Endothelial cell of umbilical vein (primary cell): ENCODE results near the gene NES. TPM values are rescaled to one million over a fixed set of nuclear protein-coding genes. Genes with fewer than 3 reads are reported as not detected.
A peak's percentile ranks its signal among the peaks of the same experiment; 100 is the strongest.

Experiments
- BruUV-seq: library from RNA; stranded (reverse); fragments of 400-500 nt; replicated peaks from 2 replicates; lab custom pipeline; 2021; lab: Mats Ljungman, UMichigan
- CTCF ChIA-PET: fragments of 300-600, 350-600 bp; sonication (Branson Sonifier 250); formaldehyde crosslinking; loops from one replicate; lab custom pipeline; 2021; ENCODE audit warnings: antibody characterized with exemption, inconsistent platforms; lab: Charles Lee
- POLR2A ChIA-PET: fragments of 300-600, 350-600 bp; sonication (Branson Sonifier 250); formaldehyde crosslinking; loops from one replicate; lab custom pipeline; 2021; ENCODE audit warnings: antibody characterized with exemption, inconsistent platforms; lab: Charles Lee
- DNase-seq: peaks from one replicate; pipeline ENCODE4 v3.0.0-alpha.2; 2011; ENCODE audit warnings: low read depth, low spot score
- FAIRE-seq: peaks from 2 replicates; lab custom pipeline; 2011; peaks lifted over from hg19 to GRCh38; lab: Jason Lieb, UNC
- H2AFZ ChIP-seq: 2 replicates; pipeline ENCODE4 v1.6.0; 2012; ENCODE audit warnings: low read depth, low read length, control low read depth, inconsistent platforms
- H3K27ac ChIP-seq: 2 replicates; pipeline ENCODE4 v1.5.1; 2011; ENCODE audit warnings: low read depth, mild to moderate bottlenecking, control low read depth, low read length, moderate library complexity; ENCODE audit not compliant: insufficient read depth
- H3K27me3 ChIP-seq, 2 experiments: 2 replicates each; pipeline versions ENCODE4 v1.6.0 to v1.6.1; 2011; ENCODE audit warnings: low read length in 2 of 2, mixed read lengths in 1 of 2; ENCODE audit not compliant: control insufficient read depth in 2 of 2, insufficient read depth in 2 of 2
- H3K36me3 ChIP-seq, 2 experiments: 2 replicates in 1 of 2; 3 replicates in 1 of 2; pipeline ENCODE4 v1.5.1; 2011; ENCODE audit warnings: low read length in 2 of 2, mild to moderate bottlenecking in 1 of 2, moderate library complexity in 1 of 2; ENCODE audit not compliant: control insufficient read depth in 2 of 2, insufficient read depth in 2 of 2; ENCODE audit errors: extremely low read depth in 1 of 2
- H3K4me1 ChIP-seq: 3 replicates; pipeline ENCODE4 v1.5.1; 2011; ENCODE audit warnings: mild to moderate bottlenecking, low read length; ENCODE audit not compliant: control insufficient read depth, insufficient read depth; ENCODE audit errors: extremely low read depth
- H3K4me2 ChIP-seq: 2 replicates; pipeline ENCODE4 v1.6.1; 2011; ENCODE audit warnings: low read length, control low read depth, mixed read lengths; ENCODE audit not compliant: insufficient read depth
- H3K4me3 ChIP-seq, 3 experiments: fragments of 200-600 bp in 1 of 3; sonication (generic), shearing (Covaris generic) in 1 of 3; replicated peaks in 1 of 3; 2 replicates each; pipeline ENCODE4 v1.5.1; 2011 to 2016; ENCODE audit warnings: control low read depth in 3 of 3, low read length in 3 of 3, mild to moderate bottlenecking in 2 of 3, inconsistent platforms in 1 of 3, low read depth in 1 of 3, moderate library complexity in 1 of 3; ENCODE audit not compliant: insufficient read depth in 1 of 3
- H3K79me2 ChIP-seq: 2 replicates; pipeline ENCODE4 v1.6.0; 2012; ENCODE audit warnings: low read length, inconsistent platforms; ENCODE audit not compliant: control insufficient read depth, insufficient read depth
- H3K9ac ChIP-seq: replicated peaks from 2 replicates; pipeline ENCODE3; 2011; ENCODE audit warnings: low read length, control low read depth; ENCODE audit not compliant: insufficient read depth; ENCODE audit errors: extremely low read depth
- H3K9me1 ChIP-seq: replicated peaks from 3 replicates; pipeline ENCODE4 v1.6.0; 2011; ENCODE audit warnings: mild to moderate bottlenecking, low read length; ENCODE audit not compliant: control insufficient read depth, insufficient read depth; ENCODE audit errors: extremely low read depth
- H3K9me3 ChIP-seq: replicated peaks from 2 replicates; pipeline ENCODE4 v1.5.1; 2012; ENCODE audit warnings: low read length, inconsistent platforms; ENCODE audit not compliant: control insufficient read depth, insufficient read depth
- H4K20me1 ChIP-seq: replicated peaks from 2 replicates; pipeline ENCODE3; 2011; ENCODE audit warnings: mild to moderate bottlenecking, low read length; ENCODE audit not compliant: control insufficient read depth, insufficient read depth; ENCODE audit errors: extremely low read depth
- CTCF ChIP-seq, 2 donors: IDR thresholded peaks; 1 replicate in 1 of 2; 2 replicates in 1 of 2; pipeline ENCODE4 v1.5.1; 2011; ENCODE audit warnings: low read length in 2 of 2, mild to moderate bottlenecking in 2 of 2, moderate library complexity in 2 of 2, control low read depth in 1 of 2, inconsistent platforms in 1 of 2, low read depth in 1 of 2; ENCODE audit not compliant: insufficient read depth in 1 of 2; ENCODE audit errors: extremely low read depth in 1 of 2
- EZH2 ChIP-seq: IDR thresholded peaks from 2 replicates; pipeline ENCODE4 v1.6.1; 2012; ENCODE audit warnings: borderline replicate concordance, low read depth, mild to moderate bottlenecking, moderate library complexity, low read length, inconsistent platforms; ENCODE audit not compliant: severe bottlenecking
- FOS ChIP-seq: IDR thresholded peaks from 2 replicates; pipeline ENCODE4 v1.6.1; 2011; ENCODE audit warnings: mild to moderate bottlenecking, low read length, moderate library complexity, borderline replicate concordance; ENCODE audit not compliant: insufficient read depth
- MAX ChIP-seq: IDR thresholded peaks from 2 replicates; pipeline ENCODE4 v1.6.1; 2011; ENCODE audit not compliant: insufficient read depth, insufficient read length
- MYC ChIP-seq: IDR thresholded peaks from one replicate; pipeline ENCODE4 v1.6.1; 2011; ENCODE audit warnings: mild to moderate bottlenecking, low read depth, low read length
- POLR2A ChIP-seq: IDR thresholded peaks from 2 replicates; pipeline ENCODE4 v1.6.1; 2012; ENCODE audit warnings: low read depth, mild to moderate bottlenecking, control low read depth, low read length
- POLR2AphosphoS5 ChIP-seq: IDR thresholded peaks from 2 replicates; pipeline ENCODE4 v1.6.1; 2012; ENCODE audit warnings: low read depth, mild to moderate bottlenecking, control low read depth, low read length, moderate library complexity; ENCODE audit not compliant: insufficient read depth
- dilution Hi-C: fragments of 300-500 bp; cut with MboI; formaldehyde crosslinking; loops from one replicate; pipeline ENCODE4 v1.15.0; 2019; ENCODE audit warnings: low sequenced_read_pairs; ENCODE audit not compliant: extremely low pct_ligation_motif_present
- intact Hi-C: fragments of 100-400 bp; cut with micrococcal nuclease; formaldehyde crosslinking; loops from one replicate; pipeline ENCODE4 v1.10.0; 2022
- polyA plus RNA-seq, 4 experiments: library from polyadenylated mRNA; depleted of rRNA in 3 of 4; stranded (reverse) in 3 of 4; unstranded in 1 of 4; fragments of >200 nt; gene quantifications; 2 replicates each; pipeline versions ENCODE4 v1.2.1 to v1.2.3, GENCODE V29; 2011 to 2012; ENCODE audit warnings: missing spikeins in 1 of 4
- total RNA-seq: library from RNA; stranded (reverse); gene quantifications from 2 replicates; pipeline ENCODE4 v1.2.3, GENCODE V29; 2021

The NES gene
- total and polyA plus RNA-seq, 2 donors (not counting 3 experiments of a cell fraction or from before 2014, with no cell fraction given): 19.4 to 274 TPM

- Histone ChIP-seq H3K9ac (no peak overlapping the region), H3K4me3 (no peak overlapping the region), H3K4me1 (peaks cover 11% of the 10 kb centered on the region), H3K9me1 (no peaks in the 10 kb centered on the region), H3K9me3 (no peaks in the 10 kb centered on the region), H4K20me1 (no peaks in the 10 kb centered on the region), H3K36me3 (no peaks in the 10 kb centered on the region), H3K79me2 (no peaks in the 10 kb centered on the region), H2AFZ (no peak overlapping the region), H3K27ac (no peak overlapping the region), H3K27me3 (peaks cover 35 to 44% of the 10 kb centered on the region in 2 experiments), H3K4me2 (no peak overlapping the region)
- ChIA-PET POLR2A (no interaction called here), CTCF (interaction anchor here (0.7 to 13.8 kb wide), 11 partner anchors 11 to 308 kb away, joined by 3 to 237 read pairs (median 9); partner anchors contain the start of gene CRABP2)
- DNase-seq: no peak
- intact Hi-C loops: no loop called here
- dilution Hi-C loops: no loop called here
- no TSS peak for BruUV-seq
- no peak for FAIRE-seq
- TF ChIP-seq FOS: no peak
- TF ChIP-seq POLR2A: no peak
- TF ChIP-seq MAX: no peak
- TF ChIP-seq POLR2AphosphoS5: no peak
- TF ChIP-seq EZH2: no peak
Observed at GRCh38 chr1:156619582-156619955, 57.6 kb downstream of the NES start.

DNA sequence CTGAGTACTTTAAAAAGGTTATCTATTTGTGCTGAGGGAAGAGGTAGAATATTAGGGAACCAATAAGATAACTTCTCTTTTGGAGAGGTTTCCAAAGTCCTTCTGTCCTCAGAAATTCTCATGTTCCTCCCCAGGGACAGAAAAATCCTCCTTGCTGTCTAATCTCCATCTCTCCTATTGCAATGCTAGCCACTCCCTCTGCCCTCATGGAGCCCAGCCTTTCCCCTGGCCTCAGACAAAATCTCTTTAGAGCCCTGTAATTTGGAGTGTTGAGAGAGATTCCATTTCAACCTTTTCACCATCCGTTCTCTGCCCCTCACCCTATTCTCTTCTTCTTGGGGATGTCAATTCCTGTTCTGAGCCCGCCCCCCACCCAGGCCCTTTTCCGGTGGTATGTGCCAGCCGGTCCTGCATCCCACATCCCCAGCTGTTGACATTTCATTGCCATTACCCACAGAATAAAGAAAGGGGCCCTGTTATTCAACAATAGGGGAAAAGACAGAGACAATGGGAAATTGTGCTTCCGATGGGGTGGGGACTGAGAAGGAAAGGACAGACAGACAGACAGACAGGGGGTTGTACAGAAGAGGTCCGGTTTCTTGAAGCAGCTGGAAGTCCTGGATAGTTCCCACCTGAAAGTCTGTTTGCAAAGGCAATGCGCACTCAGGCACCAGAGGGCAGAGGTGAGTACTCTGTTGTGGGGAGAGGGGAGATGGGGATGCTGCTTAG is 58.2 kb downstream of the NES start, which contains the start of gene HAPLN2:
Gene HAPLN2 (plus strand): TSS at position 563 of the 729 bp plus-strand sequence. CDS start 4,076 bp downstream, outside the sequence.
- no peak within 1 kb of the TSS for H2AFZ ChIP-seq
- FAIRE-seq (peak; percentile 64), DNase-seq (peak; percentile 20)
- intact Hi-C loops: no loop called here
- no TSS peak for BruUV-seq
- H3K27me3 ChIP-seq: peaks cover 32 to 43% of the 10 kb centered on the region in 2 experiments
- no peak within 1 kb of the TSS for H3K4me2 ChIP-seq
- TF ChIP-seq POLR2AphosphoS5: no peak
- peak; percentile 23 to 56 for TF ChIP-seq CTCF (IDR thresholded peaks at IDR 0.05; ENCODE audit: extremely low read depth in 1 of 2, insufficient read depth in 1 of 2, low read depth in 1 of 2, low read length in 2 of 2)
- TF ChIP-seq FOS: no peak
- TF ChIP-seq MYC: no peak
- no peak for TF ChIP-seq POLR2A
- TF ChIP-seq EZH2: no peak
- TF ChIP-seq MAX: no peak
- no peak within 1 kb of the TSS for H3K9ac ChIP-seq
- ChIA-PET POLR2A (no interaction called here), CTCF (interaction anchor here (0.7 to 13.8 kb wide), 10 partner anchors 11 to 309 kb away, joined by 3 to 237 read pairs (median 10); partner anchors contain the start of gene CRABP2)
- no peak within 1 kb of the TSS for H3K4me3 ChIP-seq
- peaks cover 8% of the 10 kb centered on the region for H3K4me1 ChIP-seq
- no peaks in the 10 kb centered on the region for H3K36me3 ChIP-seq
- H3K9me3 ChIP-seq: no peaks in the 10 kb centered on the region
- no peaks in the 10 kb centered on the region for H4K20me1 ChIP-seq
- dilution Hi-C loops: no loop called here
- no peak within 1 kb of the TSS for H3K27ac ChIP-seq
- H3K79me2 ChIP-seq: no peaks in the 10 kb centered on the region
- H3K9me1 ChIP-seq: no peaks in the 10 kb centered on the region
